NB4 (cell line): Measurements from ENCODE around the gene TMEM238.

Source experiments
- DNase-seq: peaks from one replicate; pipeline ENCODE4 v3.0.0; 2010; ENCODE audit warnings: low read depth
- H3K4me3 ChIP-seq: one replicate; pipeline ENCODE4 v1.5.1; 2011; ENCODE audit warnings: mild to moderate bottlenecking, low read depth, low read length, moderate library complexity
- MYC ChIP-seq: IDR thresholded peaks from 2 replicates; pipeline ENCODE4 v1.6.1; 2011; ENCODE audit warnings: low read depth, low read length
- POLR2A ChIP-seq: IDR thresholded peaks from 2 replicates; pipeline ENCODE4 v1.6.1; 2011; ENCODE audit warnings: mild to moderate bottlenecking; ENCODE audit not compliant: insufficient read length; ENCODE audit errors: extremely low read depth
- TF ChIP-seq, protein P1 (sequence below): IDR thresholded peaks from one replicate; pipeline ENCODE4 v1.5.1; 2012; ENCODE audit warnings: low read depth, low read length
- TF ChIP-seq, protein P2 (sequence below): IDR thresholded peaks from 2 replicates; pipeline ENCODE4 v1.6.1; 2011; ENCODE audit warnings: low read depth, low read length

The TMEM238 gene

DNA sequence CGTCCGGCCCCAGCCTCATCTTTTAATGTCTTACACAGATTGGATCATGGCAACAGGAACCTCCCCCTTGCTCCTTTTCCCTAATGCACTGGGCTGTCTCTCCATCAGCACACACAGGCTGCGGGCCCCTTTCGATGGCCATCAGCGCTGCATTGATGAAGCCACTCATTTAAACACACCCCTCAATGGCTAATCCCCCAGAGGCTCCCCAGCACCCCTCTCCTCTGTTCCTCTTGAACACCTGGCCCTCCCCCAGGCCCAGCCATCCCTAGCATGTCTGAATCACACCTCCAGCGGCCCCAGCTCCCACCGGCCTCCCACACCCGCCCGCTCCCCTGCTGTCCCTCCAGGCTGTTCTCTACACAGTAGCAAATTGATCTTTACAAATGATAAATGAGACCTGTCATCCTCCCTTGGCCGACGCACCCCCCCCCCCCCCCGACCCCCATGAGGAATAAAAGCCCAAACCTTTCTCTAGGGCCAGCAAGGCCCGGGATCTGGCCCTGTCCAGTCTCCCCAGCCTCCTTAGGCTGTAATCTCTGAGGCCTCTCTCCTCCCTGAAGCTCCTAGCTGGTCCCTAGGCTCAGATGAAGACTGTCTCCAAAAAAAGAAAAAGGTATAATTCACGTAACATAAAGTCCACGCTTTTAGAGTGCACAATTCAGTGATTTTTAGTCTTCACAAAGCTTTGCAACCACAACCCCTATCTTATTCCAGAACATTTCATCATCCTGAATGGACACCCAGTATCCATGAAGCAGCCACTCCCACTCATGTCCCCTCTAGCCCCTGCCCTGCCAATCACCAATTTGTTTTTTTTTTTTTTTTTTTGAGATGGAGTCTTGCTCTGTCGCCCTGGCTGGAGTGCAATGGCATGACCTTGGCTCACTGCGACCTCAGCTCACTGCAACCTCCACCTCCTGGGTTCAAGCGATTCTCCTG lies 9.0 kb upstream of the TMEM238 start:
- H3K4me3 ChIP-seq, result no peak overlapping the region
- TF ChIP-seq MYC (no peak), POLR2A (no peak)
- TF ChIP-seq, protein P1, sequence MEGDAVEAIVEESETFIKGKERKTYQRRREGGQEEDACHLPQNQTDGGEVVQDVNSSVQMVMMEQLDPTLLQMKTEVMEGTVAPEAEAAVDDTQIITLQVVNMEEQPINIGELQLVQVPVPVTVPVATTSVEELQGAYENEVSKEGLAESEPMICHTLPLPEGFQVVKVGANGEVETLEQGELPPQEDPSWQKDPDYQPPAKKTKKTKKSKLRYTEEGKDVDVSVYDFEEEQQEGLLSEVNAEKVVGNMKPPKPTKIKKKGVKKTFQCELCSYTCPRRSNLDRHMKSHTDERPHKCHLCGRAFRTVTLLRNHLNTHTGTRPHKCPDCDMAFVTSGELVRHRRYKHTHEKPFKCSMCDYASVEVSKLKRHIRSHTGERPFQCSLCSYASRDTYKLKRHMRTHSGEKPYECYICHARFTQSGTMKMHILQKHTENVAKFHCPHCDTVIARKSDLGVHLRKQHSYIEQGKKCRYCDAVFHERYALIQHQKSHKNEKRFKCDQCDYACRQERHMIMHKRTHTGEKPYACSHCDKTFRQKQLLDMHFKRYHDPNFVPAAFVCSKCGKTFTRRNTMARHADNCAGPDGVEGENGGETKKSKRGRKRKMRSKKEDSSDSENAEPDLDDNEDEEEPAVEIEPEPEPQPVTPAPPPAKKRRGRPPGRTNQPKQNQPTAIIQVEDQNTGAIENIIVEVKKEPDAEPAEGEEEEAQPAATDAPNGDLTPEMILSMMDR, result no peak
- TF ChIP-seq, protein P2, sequence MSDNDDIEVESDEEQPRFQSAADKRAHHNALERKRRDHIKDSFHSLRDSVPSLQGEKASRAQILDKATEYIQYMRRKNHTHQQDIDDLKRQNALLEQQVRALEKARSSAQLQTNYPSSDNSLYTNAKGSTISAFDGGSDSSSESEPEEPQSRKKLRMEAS, result no peak
- DNase-seq, result no peak

GRCh38 chr19:55391702-55392615 lies 7.9 kb upstream of the TMEM238 start:
- TF ChIP-seq POLR2A, result no peak
- H3K4me3 ChIP-seq, result no peak overlapping the region
- no peak for DNase-seq

GRCh38 chr19:55391191-55391670 lies 7.1 kb upstream of the TMEM238 start:
- no peak for DNase-seq

GRCh38 chr19:55390461-55390880 lies 6.4 kb upstream of the TMEM238 start:
- DNase-seq, result no peak
- no peak for TF ChIP-seq POLR2A
- TF ChIP-seq MYC, result no peak
- TF ChIP-seq, protein P1, result no peak
- TF ChIP-seq, protein P2, result no peak
- no peak overlapping the region for H3K4me3 ChIP-seq

More at GRCh38 chr19:55391191-55391670, 7.1 kb upstream of the TMEM238 start:
- no peak overlapping the region for H3K4me3 ChIP-seq
- TF ChIP-seq, protein P1, result no peak
- TF ChIP-seq, protein P2, result no peak
- TF ChIP-seq MYC (no peak), POLR2A (no peak)

DNA sequence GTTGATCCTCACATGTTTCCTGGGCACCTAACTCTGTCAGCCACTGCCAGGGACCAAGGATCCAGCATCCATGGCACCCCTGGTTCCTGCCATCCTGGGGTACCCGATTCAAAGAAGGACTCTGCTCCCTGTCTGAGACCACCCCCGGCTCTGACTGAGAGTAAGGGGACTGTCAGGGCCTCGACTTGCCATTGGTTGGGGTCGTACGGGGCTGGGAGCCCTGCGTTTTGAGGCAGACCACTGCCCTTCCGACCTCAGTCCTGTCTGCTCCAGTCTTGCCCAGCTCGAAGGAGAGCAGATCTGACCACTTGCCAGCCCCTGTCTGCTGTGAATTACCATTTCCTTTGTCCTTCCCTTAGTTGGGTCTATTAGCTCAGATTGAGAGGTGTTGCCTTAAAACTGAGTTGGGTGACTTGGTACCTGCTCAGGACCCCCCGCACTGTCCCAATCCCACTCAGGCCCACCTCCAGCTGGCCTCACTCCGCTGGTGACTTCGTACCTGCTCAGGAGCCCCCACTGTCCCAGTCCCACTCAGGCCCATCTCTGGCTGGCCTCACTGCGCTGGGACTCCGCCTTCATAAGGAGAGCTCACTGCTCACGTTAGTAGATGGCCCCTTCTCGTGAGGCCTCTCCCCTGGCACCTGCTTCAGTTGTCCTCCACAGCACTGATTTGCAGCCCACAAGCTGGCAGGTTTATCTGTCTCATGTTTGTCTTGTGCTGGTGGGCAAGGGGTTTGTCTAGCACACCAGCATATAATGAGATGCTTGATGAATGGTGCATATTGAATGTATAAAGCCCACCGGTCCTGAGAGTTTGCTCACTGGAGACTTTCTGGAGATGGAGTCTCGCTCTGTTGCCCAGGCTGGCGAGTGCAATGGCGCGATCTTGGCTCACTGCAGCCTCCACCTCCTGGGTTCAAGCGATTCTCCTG lies 5.6 kb upstream of the TMEM238 start:
- H3K4me3 ChIP-seq, result no peak overlapping the region
- TF ChIP-seq POLR2A, result no peak
- TF ChIP-seq, protein P2, result no peak
- DNase-seq, result no peak
